ENCODE data around the gene FAM114A2.

The FAM114A2 gene

DNA sequence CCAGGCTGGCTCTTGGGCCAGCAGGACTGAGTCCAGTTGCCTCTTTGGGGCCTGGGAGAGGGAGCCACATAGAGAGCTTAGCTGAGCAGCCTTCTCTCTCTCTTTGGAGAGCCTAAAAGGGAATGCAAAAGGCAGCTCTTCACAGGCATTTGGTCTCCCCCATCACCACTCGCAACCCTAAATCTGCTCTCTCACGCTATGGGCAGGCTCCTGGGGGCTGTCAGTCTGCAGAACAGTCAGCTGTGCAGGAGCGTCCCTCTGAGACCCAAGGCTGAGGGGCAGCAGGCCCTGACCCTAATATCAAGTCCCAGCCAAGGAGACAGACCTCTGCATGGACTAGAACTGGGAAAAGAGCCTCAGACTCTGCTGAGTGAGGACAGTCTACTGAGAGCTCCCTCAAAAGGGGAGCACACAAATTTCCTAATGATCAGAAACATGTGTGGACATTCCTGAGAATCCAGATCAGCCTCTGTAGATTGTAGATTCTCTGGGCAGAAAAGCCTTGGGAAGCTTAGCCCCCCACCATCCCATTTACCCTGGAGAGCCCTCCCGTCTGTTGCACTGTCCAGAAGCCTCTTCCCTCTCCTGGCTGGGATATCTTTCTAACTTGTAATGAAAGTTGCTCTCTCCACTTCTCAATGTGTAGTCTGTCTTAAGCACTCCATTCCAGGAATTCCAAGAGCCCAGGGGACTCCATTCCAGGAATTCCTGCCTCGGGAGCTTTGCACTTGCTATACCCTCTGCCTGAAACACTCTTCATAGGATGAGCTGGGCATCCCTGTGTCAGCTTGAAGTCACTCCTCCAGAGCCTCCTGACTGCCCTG lies 79.4 kb downstream of the FAM114A2 start:
- Histone ChIP-seq H2BK120ac (ENCODE audit: insufficient read depth, low read length, poor library complexity) (peak overlapping the region; percentile 28), H3K27ac (ENCODE audit: low read depth, low read length) (peak overlapping the region; percentile 35), H3K4me1 (ENCODE audit: control insufficient read depth in 1 of 2, insufficient read depth in 2 of 2, low read length in 2 of 2) (peaks cover 18 to 21% of the 10 kb centered on the region in 2 experiments), H3K79me1 (ENCODE audit: low read length) (peaks cover 2% of the 10 kb centered on the region), H3K4me2 (ENCODE audit: low read length) (peak overlapping the region; percentile 22), H4K12ac (ENCODE audit: low read depth, low read length) (no peak overlapping the region), H3K36me3 (ENCODE audit: control insufficient read depth in 1 of 2, insufficient read depth in 2 of 2, low read length in 2 of 2) (no peaks in the 10 kb centered on the region), H3K9me3 (ENCODE audit: insufficient read depth, low read depth, low read length) (peaks cover 3% of the 10 kb centered on the region), H2AK5ac (ENCODE audit: low read length) (no peak overlapping the region), H2BK12ac (ENCODE audit: low read length) (no peak overlapping the region), H4K91ac (ENCODE audit: low read depth, low read length) (no peak overlapping the region), H3K18ac (ENCODE audit: low read length) (no peak overlapping the region), H3K4me3 (ENCODE audit: low read depth, low read length) (no peak overlapping the region), H3K9ac (ENCODE audit: low read length) (no peak overlapping the region), H2BK5ac (ENCODE audit: low read depth, low read length, poor library complexity) (no peak overlapping the region), H3K79me2 (ENCODE audit: control insufficient read depth, insufficient read depth, low read length, poor library complexity) (peaks cover 1% of the 10 kb centered on the region), H2AFZ (ENCODE audit: insufficient read depth, low read length, poor library complexity) (no peak overlapping the region), H4K8ac (ENCODE audit: low read depth, low read length) (no peak overlapping the region), H3K14ac (ENCODE audit: low read length) (no peak overlapping the region), H3K23ac (ENCODE audit: low read length) (no peak overlapping the region), H3K27me3 (ENCODE audit: insufficient read depth, low read length) (no peaks in the 10 kb centered on the region), H3K4ac (ENCODE audit: low read depth, low read length) (no peak overlapping the region)
- peak; percentile 21 to 51 for DNase-seq
- no CpG with 5 or more reads among the region's 5 CpGs for WGBS (ENCODE audit: extremely low coverage, insufficient coverage, insufficient read length)

DNA sequence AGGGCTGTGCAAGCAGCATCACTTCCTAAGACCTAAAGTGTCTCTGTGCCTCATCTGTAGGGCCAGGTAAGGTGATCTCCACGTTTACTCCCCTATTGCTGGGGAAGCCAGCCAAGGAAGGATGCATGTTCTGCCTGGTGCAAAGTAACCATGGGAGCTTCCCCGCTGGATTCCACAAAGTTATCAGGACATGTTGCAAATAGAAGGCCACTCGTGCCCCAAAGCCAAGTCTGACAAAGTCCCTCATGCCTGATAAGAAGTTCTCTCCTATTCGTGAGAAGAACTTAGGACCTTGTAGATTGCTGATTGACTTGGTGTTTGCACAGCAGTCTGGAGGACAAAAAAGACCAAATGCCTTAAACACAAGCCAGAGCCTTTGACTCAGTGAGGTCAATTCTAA lies 81.5 kb downstream of the FAM114A2 start:
- Histone ChIP-seq H4K12ac (ENCODE audit: low read depth, low read length) (no peak overlapping the region), H4K91ac (ENCODE audit: low read depth, low read length) (no peak overlapping the region), H3K79me2 (ENCODE audit: control insufficient read depth, insufficient read depth, low read length, poor library complexity) (peaks cover 1% of the 10 kb centered on the region), H3K18ac (ENCODE audit: low read length) (no peak overlapping the region), H2AK5ac (ENCODE audit: low read length) (no peak overlapping the region), H4K8ac (ENCODE audit: low read depth, low read length) (no peak overlapping the region), H3K9ac (ENCODE audit: low read length) (no peak overlapping the region), H3K4ac (ENCODE audit: low read depth, low read length) (no peak overlapping the region), H3K27me3 (ENCODE audit: insufficient read depth, low read length) (no peaks in the 10 kb centered on the region), H3K36me3 (ENCODE audit: control insufficient read depth in 1 of 2, insufficient read depth in 2 of 2, low read length in 2 of 2) (no peaks in the 10 kb centered on the region), H3K9me3 (ENCODE audit: insufficient read depth, low read depth, low read length) (peaks cover 3% of the 10 kb centered on the region), H3K4me2 (ENCODE audit: low read length) (no peak overlapping the region), H3K14ac (ENCODE audit: low read length) (no peak overlapping the region), H2AFZ (ENCODE audit: insufficient read depth, low read length, poor library complexity) (no peak overlapping the region), H3K27ac (ENCODE audit: low read depth, low read length) (no peak overlapping the region), H3K23ac (ENCODE audit: low read length) (peak overlapping the region; percentile 83), H2BK120ac (ENCODE audit: insufficient read depth, low read length, poor library complexity) (no peak overlapping the region), H3K79me1 (ENCODE audit: low read length) (peaks cover 2% of the 10 kb centered on the region), H2BK12ac (ENCODE audit: low read length) (no peak overlapping the region), H3K4me1 (ENCODE audit: control insufficient read depth in 1 of 2, insufficient read depth in 2 of 2, low read length in 2 of 2) (peaks cover 18 to 21% of the 10 kb centered on the region in 2 experiments), H3K4me3 (ENCODE audit: low read depth, low read length) (no peak overlapping the region), H2BK5ac (ENCODE audit: low read depth, low read length, poor library complexity) (no peak overlapping the region)
- no CpG with 5 or more reads among the region's 4 CpGs for WGBS (ENCODE audit: extremely low coverage, insufficient coverage, insufficient read length)
- DNase-seq = no peak

GRCh38 chr5:153953411-153953810 lies 85.3 kb downstream of the FAM114A2 start:
- H3K79me2 ChIP-seq (ENCODE audit: control insufficient read depth, insufficient read depth, low read length, poor library complexity) = no peaks in the 10 kb centered on the region
- H3K4me2 ChIP-seq (ENCODE audit: low read length) = no peak overlapping the region
- no peak overlapping the region for H2BK12ac ChIP-seq (ENCODE audit: low read length)
- H3K79me1 ChIP-seq (ENCODE audit: low read length) = no peaks in the 10 kb centered on the region
- no peak overlapping the region for H4K12ac ChIP-seq (ENCODE audit: low read depth, low read length)
- no peak overlapping the region for H3K4ac ChIP-seq (ENCODE audit: low read depth, low read length)
- H4K91ac ChIP-seq (ENCODE audit: low read depth, low read length) = no peak overlapping the region
- no peak overlapping the region for H3K18ac ChIP-seq (ENCODE audit: low read length)
- no peak overlapping the region for H3K27ac ChIP-seq (ENCODE audit: low read depth, low read length)
- H3K36me3 ChIP-seq (ENCODE audit: control insufficient read depth in 1 of 2, insufficient read depth in 2 of 2, low read length in 2 of 2) = no peaks in the 10 kb centered on the region
- H2BK5ac ChIP-seq (ENCODE audit: low read depth, low read length, poor library complexity) = no peak overlapping the region
- H3K14ac ChIP-seq (ENCODE audit: low read length) = no peak overlapping the region
- H2AK5ac ChIP-seq (ENCODE audit: low read length) = no peak overlapping the region
- no peak overlapping the region for H3K9ac ChIP-seq (ENCODE audit: low read length)
- H4K8ac ChIP-seq (ENCODE audit: low read depth, low read length) = no peak overlapping the region
- no peaks in the 10 kb centered on the region for H3K4me1 ChIP-seq (ENCODE audit: control insufficient read depth in 1 of 2, insufficient read depth in 2 of 2, low read length in 2 of 2)
- no peaks in the 10 kb centered on the region for H3K27me3 ChIP-seq (ENCODE audit: insufficient read depth, low read length)
- H3K23ac ChIP-seq (ENCODE audit: low read length) = no peak overlapping the region
- no CpG with 5 or more reads among the region's 3 CpGs for WGBS (ENCODE audit: extremely low coverage, insufficient coverage, insufficient read length)
- no peak for DNase-seq
- peaks cover 3% of the 10 kb centered on the region for H3K9me3 ChIP-seq (ENCODE audit: insufficient read depth, low read depth, low read length)
- H2AFZ ChIP-seq (ENCODE audit: insufficient read depth, low read length, poor library complexity) = no peak overlapping the region
- H2BK120ac ChIP-seq (ENCODE audit: insufficient read depth, low read length, poor library complexity) = no peak overlapping the region
- no peak overlapping the region for H3K4me3 ChIP-seq (ENCODE audit: low read depth, low read length)

DNA sequence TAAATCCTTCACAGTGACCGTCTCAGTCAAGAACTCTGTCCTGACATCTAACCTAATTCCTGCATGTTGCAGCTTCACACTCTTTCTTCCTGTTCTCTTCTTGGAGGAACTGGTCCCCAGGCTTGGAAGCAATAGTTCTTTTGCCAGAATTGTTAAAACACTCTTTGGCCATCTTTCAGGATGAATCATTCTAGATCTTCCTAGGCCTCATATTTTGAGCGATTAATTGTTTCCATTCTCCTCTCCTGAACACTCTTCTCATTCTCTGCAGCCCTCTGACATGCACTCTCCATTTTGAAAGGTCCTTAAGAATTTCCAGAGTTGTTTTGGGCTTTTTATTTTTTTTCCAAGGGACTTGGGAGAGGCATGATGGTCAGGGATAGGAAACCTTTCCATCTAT lies 85.8 kb downstream of the FAM114A2 start:
- Histone ChIP-seq H3K23ac (ENCODE audit: low read length) (no peak overlapping the region), H3K36me3 (ENCODE audit: control insufficient read depth in 1 of 2, insufficient read depth in 2 of 2, low read length in 2 of 2) (no peaks in the 10 kb centered on the region)
- DNase-seq = no peak

More for the DNA sequence above, 85.8 kb downstream of the FAM114A2 start:
- Histone ChIP-seq H2BK12ac (ENCODE audit: low read length) (no peak overlapping the region), H3K4me1 (ENCODE audit: control insufficient read depth in 1 of 2, insufficient read depth in 2 of 2, low read length in 2 of 2) (no peaks in the 10 kb centered on the region), H3K27me3 (ENCODE audit: insufficient read depth, low read length) (no peaks in the 10 kb centered on the region), H3K4me3 (ENCODE audit: low read depth, low read length) (no peak overlapping the region), H3K9me3 (ENCODE audit: insufficient read depth, low read depth, low read length) (peaks cover 2% of the 10 kb centered on the region), H3K4me2 (ENCODE audit: low read length) (no peak overlapping the region), H4K12ac (ENCODE audit: low read depth, low read length) (no peak overlapping the region), H2BK120ac (ENCODE audit: insufficient read depth, low read length, poor library complexity) (no peak overlapping the region), H2BK5ac (ENCODE audit: low read depth, low read length, poor library complexity) (no peak overlapping the region), H3K18ac (ENCODE audit: low read length) (no peak overlapping the region), H3K4ac (ENCODE audit: low read depth, low read length) (no peak overlapping the region), H3K14ac (ENCODE audit: low read length) (no peak overlapping the region), H3K79me1 (ENCODE audit: low read length) (no peaks in the 10 kb centered on the region), H2AK5ac (ENCODE audit: low read length) (no peak overlapping the region), H3K79me2 (ENCODE audit: control insufficient read depth, insufficient read depth, low read length, poor library complexity) (no peaks in the 10 kb centered on the region), H3K9ac (ENCODE audit: low read length) (no peak overlapping the region), H4K91ac (ENCODE audit: low read depth, low read length) (no peak overlapping the region), H4K8ac (ENCODE audit: low read depth, low read length) (no peak overlapping the region), H3K27ac (ENCODE audit: low read depth, low read length) (no peak overlapping the region), H2AFZ (ENCODE audit: insufficient read depth, low read length, poor library complexity) (no peak overlapping the region)
- no CpG with 5 or more reads among the region's 2 CpGs for WGBS (ENCODE audit: extremely low coverage, insufficient coverage, insufficient read length)
